Pulmonary artery endothelial cell (primary cell): Measurements from ENCODE around the gene CDCP1. TPM values are rescaled to one million over a fixed set of nuclear protein-coding genes. Genes with fewer than 3 reads are reported as not detected.
A peak's percentile ranks its signal among the peaks of the same experiment; 100 is the strongest.

Source experiments
- DNase-seq: peaks from one replicate; pipeline ENCODE4 v3.0.0-alpha.2; 2011; ENCODE audit warnings: low read depth, low spot score
- total RNA-seq: library from RNA; depleted of rRNA; stranded (reverse); fragments of >200 nt; gene quantifications from 2 replicates; pipeline ENCODE4 v1.2.3, GENCODE V29; 2014

Gene CDCP1
- total RNA-seq, 1 donor from 2014 or later, result 6.6 TPM

DNA sequence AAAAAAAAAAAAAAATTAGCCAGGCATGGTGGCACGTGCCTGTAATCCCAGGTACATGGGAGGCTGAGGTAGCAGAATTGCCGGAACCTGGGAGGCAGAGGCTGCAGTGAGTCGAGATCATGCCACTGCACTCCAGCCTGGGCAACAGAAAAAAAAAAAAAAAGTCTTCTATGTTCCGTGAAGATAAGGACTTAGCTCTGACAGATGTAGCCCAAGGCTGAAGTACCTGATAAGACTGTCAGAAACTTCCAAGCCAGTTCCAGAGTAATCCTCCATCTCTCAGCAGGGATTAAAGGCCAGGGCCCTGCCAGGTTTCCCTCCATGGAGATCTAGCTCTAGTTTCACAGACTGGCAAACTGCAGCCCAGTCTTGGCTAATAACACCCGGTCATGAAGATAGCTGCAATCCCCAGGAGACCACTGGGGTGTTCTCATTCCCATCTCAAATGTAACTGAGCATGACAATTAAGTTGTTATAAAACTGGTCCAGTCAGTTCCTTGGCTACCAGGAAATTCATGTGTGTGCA, 8.5 kb downstream of the CDCP1 start:
- no peak for DNase-seq

- DNase-seq, result no peak
Observed at GRCh38 chr3:45135959-45136358, 10.2 kb downstream of the CDCP1 start.

DNA sequence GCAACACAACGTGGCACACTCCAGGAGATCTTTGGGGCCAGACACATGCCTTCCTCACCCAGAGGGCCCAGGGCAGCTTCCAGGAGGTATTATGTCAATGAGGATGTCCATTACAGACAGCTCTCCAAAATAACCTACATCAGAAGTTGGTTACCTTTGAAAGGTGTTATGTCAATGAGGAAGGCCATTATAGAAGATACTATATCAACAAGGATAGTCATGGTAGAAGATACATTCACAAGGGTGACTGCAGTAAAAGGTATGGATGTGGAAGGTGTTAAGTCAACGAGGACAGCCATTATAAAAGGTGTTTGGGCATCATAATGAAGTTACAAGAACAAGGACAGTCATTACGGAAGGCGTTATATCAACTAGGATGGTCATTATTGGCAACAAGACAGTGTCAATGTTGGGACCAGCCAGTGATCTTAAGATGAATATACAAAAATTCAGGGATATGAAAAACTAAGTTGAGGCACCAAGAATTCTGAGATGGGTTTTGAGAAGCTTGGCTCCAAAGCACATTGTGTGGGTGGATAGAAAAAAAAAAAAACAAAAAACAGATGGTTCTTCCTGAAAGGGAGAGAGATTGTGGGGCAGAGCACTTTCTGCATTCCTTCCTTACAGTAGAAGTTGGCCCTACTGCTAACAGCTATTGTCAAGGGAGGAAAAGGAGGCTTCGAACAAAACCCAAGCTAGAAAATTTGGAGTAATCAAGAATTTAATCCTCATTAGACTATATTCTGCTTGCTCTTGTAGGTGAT, 11.2 kb downstream of the CDCP1 start:
- DNase-seq, result no peak

DNA sequence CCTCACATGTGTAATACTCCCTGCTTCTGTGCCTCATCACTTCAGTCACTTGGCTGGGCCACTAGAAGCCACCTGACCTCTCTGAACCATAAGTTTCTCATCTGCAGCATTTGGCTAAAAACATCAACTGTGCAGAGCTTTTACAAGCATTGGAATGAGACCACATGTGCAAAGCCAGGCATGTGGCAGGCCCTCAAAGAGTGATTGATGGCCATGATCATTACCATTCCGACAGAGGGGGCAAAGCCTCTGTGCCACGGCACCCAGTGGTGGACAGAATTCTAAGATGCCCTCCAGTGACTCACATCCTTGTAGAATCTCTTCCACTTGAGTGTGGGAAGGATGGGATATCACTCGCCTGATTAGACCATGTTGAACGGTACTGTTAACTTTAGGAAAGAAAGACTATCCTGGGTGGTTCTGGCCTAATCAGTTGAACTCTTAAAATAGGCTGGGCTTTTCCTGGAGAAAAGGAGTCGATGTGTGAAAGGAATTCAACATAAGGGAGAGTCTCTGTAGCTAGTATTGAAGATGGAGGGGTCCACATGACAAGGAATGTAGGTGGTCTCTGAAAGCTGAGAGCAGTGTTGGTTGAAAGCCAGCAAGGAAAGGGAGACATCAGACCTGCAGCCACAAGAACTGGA, 13.5 kb downstream of the CDCP1 start:
- DNase-seq, result no peak

GRCh38 chr3:45131201-45131600, 15.0 kb downstream of the CDCP1 start:
- no peak for DNase-seq

DNA sequence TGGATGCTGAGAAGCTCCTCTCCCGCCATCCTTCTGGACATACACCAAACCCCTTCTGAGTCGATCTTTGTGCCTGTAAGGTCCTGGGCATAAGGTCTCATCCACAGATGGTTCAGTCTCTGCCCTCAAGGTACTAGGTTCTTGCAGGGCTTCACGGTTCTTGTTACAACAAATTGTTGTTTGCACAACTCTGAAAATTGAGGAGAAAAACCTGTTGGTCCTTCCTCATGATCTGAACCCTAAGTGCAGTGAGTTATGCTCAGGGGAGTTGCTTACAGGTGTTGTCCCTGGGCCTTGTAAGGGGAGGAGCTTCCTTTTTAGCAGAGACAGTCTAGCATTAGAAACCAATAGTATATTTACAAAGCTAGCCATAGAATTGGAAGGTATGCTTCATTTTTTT, 15.7 kb downstream of the CDCP1 start:
- no peak for DNase-seq

DNA sequence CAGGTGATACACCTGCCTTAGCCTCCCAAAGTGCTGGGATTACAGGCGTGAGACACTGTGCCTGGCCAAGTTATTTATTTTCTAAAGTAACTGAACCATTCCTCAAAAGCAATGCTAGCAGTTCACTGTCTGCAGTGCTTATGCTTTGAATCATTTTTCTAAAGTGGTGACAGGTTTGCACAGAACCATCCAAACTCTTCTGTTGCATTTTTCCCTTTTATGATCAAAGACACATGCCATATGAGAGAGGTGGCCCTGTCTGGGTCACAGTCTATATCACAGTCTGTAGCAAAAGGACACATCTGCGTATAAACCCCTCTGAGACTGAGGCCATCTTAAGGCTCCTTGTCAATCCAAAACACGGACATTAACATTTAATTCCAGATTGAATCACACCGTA, 17.2 kb downstream of the CDCP1 start:
- no peak for DNase-seq

DNA sequence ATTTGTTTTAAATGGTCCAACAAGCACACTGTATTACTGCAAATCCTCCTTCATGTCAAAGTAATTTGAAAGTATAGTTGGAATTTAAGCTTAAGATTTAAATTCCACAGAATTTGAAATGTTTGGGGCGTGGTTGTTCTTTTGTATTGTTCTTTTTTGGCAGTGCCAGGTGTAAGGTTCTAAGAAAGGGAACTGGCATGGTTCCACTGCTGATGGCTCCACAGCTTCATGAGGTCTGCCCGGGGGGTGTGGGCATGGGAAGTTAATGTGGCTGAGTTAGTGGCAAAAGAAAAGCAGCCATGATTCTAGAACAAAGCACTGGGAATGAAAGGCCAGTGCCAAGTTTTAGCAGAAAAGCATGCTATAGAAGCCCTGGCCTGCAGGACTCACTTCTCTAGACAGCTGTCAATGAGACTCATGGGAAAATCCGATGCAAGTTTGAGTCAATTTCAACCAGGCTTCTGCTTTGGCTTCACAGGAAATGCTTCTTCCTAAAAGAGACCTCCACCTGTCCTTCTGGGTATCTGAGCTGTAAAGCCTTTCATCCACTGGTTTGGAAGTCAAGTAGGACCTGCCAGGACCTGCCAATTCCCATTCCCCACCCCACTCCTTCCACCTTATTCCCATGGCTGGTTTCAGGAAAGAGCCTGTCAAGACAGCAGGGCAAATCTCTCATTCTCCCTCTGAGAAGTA, 18.9 kb downstream of the CDCP1 start:
- no peak for DNase-seq

DNA sequence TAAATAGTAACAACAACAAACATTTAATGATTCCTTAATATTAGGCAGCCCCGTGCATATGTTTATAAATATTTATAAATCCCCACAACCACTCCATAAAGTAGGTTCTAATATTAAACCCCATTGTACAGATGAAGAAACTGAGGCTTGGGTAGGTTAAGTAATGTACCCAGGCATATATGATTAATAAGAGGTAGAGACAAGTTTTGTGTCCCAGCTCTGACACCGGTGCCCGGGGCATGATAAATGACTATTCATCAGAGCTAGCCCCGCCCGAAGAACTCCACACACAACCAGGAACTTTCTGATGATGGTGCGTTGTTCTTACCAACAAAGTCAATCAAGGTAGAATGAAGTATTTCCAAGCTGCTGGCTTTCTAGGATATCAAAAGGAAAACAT, 19.4 kb downstream of the CDCP1 start:
- no peak for DNase-seq

DNA sequence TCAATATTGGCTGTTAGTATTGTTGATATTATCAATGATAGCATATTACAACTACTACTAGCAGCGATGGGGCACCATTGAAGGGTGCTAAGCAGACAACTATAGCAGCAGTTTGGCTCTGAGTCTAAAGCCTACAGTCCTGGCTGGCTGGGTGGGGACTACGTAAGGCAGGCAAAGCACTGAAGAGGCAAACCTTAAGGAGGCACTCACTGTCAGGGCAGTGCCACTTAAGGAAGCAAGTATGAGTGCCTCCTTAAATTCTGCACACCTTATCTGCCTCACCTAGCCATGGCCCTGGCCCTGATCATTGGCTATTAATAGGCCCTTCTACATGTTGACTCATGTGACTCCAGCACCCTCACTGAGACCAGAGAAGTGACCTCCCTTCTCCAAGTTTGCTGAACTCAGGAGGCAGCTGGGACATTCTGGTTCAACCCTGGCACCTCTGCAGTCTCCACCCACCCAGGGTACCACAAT, 20.6 kb downstream of the CDCP1 start:
- DNase-seq, result no peak

GRCh38 chr3:45124956-45125355, 21.2 kb downstream of the CDCP1 start:
- no peak for DNase-seq

DNA sequence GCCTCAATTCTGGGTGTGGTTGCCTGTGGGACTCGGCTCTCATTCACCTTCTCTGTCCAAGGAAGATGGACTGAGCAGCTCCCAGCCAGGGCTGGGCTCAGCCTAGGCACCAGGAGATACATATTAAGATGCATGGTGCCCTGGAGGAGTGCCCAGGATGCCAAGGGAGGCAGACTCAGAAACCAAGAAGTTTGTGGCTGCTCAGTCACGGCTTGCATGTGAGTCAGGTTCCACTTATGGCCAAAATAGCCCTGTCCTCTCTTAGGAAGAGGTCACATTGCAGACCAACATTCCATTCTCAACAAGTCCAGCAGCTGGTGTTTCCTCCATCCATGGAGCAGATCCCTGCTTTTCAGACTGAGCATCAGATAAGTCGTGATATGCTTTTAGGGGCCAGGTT, 21.8 kb downstream of the CDCP1 start:
- DNase-seq, result no peak

DNA sequence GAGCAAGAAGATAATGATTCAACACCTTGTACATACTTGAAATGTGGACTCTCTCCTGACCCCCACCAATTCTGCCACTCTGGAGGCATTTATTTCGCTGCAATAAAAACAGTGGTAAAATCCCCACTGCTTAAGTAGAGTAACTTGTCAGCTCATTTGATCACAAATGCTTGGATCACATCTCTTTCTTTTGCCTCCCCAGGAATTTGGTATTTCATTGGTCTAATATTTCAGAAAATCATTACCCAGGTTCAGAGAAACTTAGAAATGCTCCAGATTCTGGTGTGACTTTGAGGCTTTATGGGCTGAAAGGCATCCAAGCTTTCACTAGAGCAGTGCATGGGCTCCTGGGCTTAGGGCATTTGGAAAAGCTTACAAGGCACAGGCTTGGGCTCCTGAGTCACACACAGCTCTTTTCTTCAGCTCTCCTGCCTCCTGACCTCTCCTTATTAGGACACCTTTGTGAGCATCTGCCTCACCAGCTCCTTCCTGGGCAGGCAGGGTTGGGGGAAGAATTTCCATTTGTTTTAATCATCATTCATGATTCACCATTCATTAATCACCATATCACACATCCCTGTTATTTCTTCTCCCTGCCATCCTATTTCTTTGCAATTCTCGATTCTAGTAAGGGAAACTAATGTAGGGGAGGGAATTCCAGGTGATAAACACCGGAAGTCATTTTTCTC, 22.5 kb downstream of the CDCP1 start:
- peak; percentile 13 for DNase-seq

DNA sequence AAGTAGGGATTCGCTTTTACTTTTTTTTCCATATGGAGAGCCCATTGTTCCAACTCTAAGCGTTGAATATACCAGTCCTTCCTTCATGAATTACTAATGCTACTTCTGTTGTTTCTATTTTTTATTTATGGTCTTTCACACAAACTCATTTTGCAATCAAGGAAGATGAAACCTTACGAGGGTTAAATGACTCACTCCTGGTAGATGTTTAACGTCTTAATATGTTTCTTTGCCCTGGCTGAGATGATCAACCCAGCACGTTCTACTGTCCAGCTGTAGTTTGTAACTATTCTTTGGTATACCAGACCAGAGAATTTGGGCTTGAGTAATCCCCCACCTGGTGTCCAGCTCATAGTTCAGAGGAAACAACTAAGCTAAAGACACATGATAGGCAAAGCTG, 23.1 kb downstream of the CDCP1 start:
- DNase-seq, result no peak

GRCh38 chr3:45120359-45121158, 25.6 kb downstream of the CDCP1 start:
- DNase-seq, result no peak

GRCh38 chr3:45119824-45120358, 26.3 kb downstream of the CDCP1 start:
- DNase-seq, result no peak

- DNase-seq, result no peak
Observed at GRCh38 chr3:45119376-45119775, 26.8 kb downstream of the CDCP1 start.

GRCh38 chr3:45118615-45119071, 27.5 kb downstream of the CDCP1 start:
- DNase-seq, result no peak

GRCh38 chr3:45116350-45116749, 29.8 kb downstream of the CDCP1 start:
- DNase-seq, result no peak

GRCh38 chr3:45113625-45114050, 32.5 kb downstream of the CDCP1 start:
- DNase-seq, result no peak
